GM19452 (cell line): ENCODE measurements around the gene CADPS.

Experiments
- ATAC-seq: cut with Tn5 transposase; IDR thresholded peaks from one replicate; pipeline ENCODE4 v1.9.1; 2021; ENCODE audit not compliant: unreplicated experiment

CADPS gene

DNA sequence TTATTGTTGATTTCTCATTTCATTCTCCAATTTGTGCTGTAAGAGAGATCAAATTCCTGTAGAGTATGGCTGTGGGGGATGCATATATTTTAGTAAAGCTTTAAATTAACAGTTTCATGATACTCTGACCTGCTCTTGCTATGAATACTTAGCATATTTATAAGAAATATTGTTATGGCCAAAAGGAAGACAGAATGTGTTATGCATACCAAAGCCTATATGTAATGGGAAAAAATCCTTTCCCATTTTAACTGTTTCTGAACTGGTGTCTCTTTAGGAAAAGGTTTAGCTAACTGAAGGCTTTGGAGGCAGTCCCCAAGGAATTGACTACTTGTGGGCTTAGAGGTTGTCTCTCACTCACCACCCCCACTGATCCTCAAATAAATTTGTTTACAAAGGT, 59.2 kb downstream of the CADPS start:
- no peak for ATAC-seq

DNA sequence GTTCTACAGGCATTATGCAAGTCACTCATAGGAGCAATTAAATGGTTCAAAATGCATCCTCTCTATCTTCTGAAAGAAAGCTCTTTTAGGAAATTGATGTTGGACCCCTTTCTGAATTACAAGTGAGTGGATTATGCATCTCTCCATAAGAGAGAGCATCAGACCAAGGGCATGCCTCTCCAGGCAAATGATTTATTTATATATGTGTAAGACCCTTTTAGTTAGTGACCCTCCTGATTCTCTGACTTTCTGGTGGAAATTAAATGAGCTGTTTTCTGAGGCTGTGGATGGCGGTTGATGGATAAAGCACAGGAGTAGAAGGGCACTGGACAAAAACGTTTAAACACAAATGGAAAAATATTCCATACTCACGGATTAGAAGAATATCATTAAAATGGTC, 62.6 kb downstream of the CADPS start:
- ATAC-seq = no peak

DNA sequence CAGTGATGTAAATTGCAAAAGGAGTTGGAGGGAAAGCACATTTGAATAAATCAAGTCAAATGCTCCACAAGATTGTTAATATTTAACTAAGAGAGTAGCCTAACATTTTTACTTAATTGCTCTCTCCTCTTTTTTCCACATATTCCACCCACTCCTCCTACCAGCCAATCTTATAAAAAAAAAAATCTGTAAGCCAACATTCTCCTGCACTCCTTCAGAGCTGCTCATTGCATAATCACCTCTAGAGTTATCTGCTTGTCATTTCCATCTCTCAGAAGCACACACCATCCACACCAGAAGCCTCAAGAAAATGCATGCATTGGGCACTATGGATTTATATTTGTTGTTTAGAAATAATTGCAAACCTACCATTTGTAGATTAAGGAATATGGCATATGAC, 64.1 kb downstream of the CADPS start:
- no peak for ATAC-seq

DNA sequence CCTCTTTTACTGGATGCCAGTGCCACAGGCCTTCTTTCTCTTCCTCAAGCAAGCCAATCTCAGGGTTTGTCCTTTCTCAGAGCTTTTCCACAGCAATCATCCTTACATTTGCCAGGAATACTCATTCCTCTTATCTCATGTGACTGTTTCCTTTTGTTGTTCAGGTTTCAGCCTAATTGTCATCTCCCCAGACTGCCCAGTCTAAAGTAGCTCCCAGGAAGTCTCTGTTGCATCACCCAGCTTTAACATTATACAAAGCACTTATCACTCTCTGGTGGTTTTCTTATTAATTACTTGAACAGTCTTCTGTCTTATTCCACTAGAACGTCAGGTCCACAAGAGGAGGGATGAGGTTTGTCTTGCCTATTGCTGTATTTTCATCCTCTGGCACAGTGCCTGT, 65.8 kb downstream of the CADPS start:
- no peak for ATAC-seq

GRCh38 chr3:62805580-62806277, 69.5 kb downstream of the CADPS start:
- no peak for ATAC-seq

DNA sequence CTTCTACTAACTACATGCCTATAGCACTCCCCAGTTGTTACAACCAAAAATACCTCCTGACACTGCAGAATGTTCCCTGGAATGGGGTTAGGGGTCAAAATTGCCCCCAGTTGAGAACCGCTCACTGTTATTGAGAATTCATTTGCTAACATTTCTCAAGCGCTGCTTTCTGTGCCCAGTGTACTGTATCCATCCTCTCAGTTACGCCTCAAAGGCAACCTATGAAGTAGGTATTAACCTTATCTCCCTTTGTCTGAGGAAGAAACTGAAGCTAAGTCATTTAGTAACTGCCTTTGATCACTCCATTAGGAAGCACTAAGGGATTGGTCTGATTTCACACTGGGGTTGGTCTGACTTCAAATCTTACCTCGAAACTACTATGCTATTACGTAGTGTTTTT, 70.1 kb downstream of the CADPS start:
- no peak for ATAC-seq

DNA sequence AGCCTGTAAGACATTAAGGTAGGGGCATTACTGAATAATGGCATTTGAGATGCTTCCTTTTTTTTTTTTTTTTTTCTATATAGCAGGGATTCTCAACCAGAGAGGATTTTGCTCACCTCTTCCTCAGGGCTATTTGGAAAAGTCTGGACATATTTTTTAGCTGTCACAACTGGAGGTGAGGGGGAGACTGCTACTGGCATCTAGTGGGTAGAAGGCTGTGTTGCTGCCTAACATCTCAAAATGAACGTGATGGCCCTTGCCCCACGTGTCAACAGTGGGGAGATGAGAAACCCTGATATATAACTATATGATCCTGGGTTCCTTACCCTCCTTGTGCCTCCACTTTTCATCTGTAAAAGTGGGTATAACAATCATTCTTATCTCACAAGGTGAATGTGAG, 71.9 kb downstream of the CADPS start:
- ATAC-seq = no peak

DNA sequence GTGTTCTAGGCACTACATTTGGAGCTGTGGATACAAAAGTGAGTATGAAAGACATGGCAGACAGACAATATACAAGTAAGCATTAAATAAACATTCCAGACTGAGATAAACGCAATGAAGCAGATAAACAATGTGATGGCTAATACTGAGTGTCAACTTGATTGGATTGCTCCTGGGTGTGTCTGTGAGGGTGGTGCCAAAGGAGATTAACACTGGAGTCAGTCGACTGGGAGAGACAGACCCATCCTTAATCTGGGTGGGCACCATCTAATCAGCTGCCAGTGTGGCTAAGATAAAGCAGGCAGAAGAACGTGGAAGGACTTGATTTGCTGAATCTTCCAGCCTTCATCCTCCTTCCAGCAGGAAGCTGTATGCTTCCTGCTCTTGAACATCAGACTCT, 77.2 kb downstream of the CADPS start:
- ATAC-seq = no peak

- ATAC-seq = no peak
These were observed 78.1 kb downstream of the CADPS start for GRCh38 chr3:62797132-62797531.

DNA sequence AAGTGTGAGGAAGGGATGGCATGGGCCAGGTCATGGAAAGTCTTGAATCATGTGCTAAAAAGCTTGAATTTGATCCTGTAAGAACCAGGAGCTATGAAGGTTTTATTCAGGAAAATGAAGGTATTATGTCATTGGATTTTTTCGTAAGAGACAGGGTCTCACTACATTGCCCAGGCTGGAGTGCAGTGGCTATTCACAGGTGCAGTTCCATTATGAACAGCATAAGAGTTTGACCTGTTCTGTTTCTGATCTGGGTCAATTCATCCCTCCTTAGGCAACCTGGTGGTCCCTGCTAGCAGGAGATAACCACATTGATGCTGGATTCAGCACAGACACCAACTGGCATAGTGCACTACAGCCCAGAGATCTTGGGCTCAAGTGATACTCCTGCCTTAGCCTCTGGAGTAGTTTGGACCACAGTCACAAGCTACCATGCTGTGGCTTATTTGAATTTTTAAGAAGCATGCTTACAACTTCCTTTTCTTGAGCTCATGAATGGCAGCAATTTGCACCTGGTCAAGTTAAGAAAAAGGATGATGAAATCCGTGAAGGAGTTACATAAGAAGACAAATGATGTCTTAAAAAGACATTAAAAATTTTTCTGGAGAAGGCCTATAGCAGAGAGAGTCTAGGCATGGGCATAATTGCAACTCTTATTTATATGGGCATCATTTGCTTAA, 79.1 kb downstream of the CADPS start:
- ATAC-seq = no peak

DNA sequence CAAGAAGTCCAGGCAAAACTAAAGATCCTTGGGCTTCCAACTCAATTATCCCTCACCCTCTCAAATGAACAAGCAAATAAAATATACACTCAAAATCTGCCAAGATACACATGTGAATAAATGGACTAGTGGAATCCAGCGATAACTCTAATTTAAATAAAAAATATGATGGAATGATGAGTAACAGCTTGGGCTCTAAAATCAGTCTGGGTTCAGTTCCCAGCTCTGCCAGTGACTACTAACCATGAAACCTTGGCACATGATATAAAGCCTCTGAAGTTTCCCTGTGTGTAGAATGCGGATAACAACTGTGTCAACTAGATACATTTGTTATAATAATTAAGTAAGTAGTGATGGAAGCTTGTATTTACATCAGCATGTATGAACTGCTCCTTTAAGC, 81.3 kb downstream of the CADPS start:
- ATAC-seq = no peak

- ATAC-seq = no peak
These were observed 89.8 kb downstream of the CADPS start for GRCh38 chr3:62785384-62785783.

DNA sequence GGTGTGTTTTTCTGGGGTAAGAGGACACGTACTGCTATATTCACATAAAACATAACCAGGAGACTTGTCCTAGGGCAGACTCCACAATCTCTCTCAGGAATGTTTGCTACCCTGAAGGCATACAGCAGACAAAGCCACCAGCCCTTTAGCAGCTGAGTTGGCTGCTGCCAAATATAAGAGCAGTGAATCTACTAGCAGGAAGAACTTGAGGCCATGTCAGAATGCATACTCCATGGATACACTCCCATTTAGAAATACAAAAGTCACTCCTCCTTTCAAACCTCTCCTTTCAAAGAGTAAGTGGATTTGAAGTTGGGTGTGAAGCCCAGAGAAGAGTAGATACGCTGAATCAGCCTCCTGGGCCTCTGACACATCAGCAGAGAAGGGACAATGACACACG, 94.1 kb downstream of the CADPS start:
- ATAC-seq = no peak

GRCh38 chr3:62777674-62778073, 97.5 kb downstream of the CADPS start:
- no peak for ATAC-seq

- no peak for ATAC-seq
These were observed 98.1 kb downstream of the CADPS start for GRCh38 chr3:62777130-62777529.

DNA sequence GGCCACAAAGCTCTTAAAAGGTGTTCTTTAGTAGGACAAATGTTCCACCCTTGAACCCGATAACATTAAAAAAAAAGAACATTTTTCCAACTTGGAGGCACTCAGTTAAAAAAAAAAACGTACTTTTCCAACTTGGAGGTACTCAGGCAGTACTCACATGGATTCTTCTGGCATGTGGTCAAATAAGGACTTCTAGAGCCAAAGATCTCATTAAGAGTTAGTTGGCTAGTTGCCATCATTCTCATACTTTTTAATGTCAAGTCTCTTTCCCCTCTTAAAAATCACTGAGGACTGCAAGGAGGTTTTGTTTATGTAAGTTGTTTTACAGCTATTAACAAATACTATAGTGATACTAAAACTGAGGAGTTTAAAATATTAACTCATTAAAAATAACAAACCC, 101.0 kb downstream of the CADPS start:
- no peak for ATAC-seq

DNA sequence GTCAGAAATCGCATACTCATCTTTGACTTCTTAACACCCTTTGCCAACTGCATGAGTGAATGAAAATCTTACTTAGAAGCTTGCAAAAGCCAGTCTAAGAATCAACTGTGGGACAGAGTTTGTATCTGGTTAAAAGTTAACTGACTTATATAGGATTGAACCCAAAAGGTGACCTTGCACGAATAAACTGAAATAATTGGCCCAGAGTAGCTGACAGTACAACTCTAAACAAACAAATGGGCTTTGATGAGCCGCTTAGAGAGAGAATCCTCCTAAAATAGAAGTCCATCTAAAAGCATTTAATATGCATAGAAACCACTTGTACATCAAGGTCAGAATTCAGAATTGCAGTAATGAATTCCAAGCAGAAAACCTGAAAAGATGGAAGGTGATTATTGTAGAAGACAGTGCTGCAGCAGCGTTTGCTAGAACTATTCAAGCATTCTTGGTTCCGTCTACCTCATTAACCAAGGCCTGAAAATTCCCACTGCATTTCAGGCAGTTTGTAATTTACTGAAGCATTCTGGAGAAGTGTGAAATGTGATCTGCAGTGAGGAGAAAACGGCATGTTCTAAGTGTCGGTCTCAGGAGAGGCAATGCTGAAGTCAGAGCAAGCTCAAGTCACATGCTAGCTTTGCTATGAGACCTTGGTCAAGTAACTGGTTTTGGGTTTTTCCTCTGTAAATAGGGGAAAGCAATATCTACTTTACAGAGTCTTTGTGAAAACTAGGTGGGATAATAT, 103.7 kb downstream of the CADPS start:
- no peak for ATAC-seq

GRCh38 chr3:62768896-62769295, 106.3 kb downstream of the CADPS start:
- no peak for ATAC-seq

- ATAC-seq = no peak
These were observed 113.5 kb downstream of the CADPS start for GRCh38 chr3:62761711-62762110.

- no peak for ATAC-seq
These were observed 113.9 kb downstream of the CADPS start for GRCh38 chr3:62761311-62761710.

DNA sequence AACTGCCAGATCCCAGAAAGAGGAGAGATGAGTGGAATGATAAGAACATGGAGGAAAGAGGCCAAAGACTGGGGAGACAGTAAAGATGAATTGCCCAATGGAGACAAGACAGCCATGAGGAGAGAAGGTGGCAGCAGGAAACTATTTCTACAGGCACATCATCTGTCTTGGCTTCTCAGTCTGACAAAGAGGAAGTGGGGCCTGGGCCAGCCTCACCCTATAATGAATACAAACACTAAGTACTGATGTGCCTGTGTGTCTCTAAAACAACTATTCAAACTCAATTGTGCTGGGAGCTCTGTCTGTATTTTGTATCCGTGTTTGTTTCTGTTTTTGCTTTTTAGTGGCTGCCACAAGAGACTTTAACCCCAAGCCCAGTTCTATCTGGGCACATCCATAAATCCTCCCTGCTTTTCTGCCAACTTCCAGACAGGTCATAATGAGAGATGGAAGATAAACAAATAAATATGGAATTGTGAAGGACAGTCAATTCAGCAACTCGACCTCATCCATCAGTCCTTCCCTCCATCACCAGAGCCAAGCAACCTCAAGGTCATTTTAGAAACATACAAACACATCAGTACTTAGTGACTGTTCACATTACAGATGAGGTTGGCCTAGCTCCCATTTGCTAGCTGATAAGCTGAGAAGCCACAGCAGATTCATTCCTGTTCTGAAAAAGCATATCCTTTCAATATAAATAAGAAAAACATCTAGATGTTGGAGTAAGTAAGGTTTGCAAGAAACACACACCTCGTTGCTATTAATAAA, 116.7 kb downstream of the CADPS start:
- ATAC-seq = no peak
